Vagina (tissue), 2 donors: ENCODE results near the gene XPA.

ENCODE experiments used
- CTCF ChIP-seq, 3 experiments: fragments of 450-650 bp in 2 of 3; fragments of 200-600 bp in 1 of 3; sonication (generic) in 1 of 3; IDR thresholded peaks; one replicate each; pipeline ENCODE4 v1.5.1; 2017 to 2019; ENCODE audit warnings: antibody characterized with exemption in 3 of 3, mild to moderate bottlenecking in 2 of 3, moderate library complexity in 2 of 3
- POLR2A ChIP-seq, 2 donors: fragments of 450-650 bp; IDR thresholded peaks; one replicate each; pipeline ENCODE4 v1.6.1; 2017; ENCODE audit warnings: antibody characterized with exemption in 2 of 2, mild to moderate bottlenecking in 2 of 2, moderate library complexity in 2 of 2
- POLR2AphosphoS5 ChIP-seq, 2 donors: sonication (generic); formaldehyde crosslinking; IDR thresholded peaks; one replicate each; pipeline ENCODE4 v1.9.0; 2017; ENCODE audit warnings: antibody characterized with exemption in 2 of 2, mild to moderate bottlenecking in 2 of 2, low read depth in 1 of 2; ENCODE audit not compliant: insufficient read depth in 1 of 2

- TF ChIP-seq CTCF (IDR thresholded peaks at IDR 0.05) (no peak), POLR2AphosphoS5 (IDR thresholded peaks at IDR 0.05; ENCODE audit: insufficient read depth in 1 of 2, low read depth in 1 of 2) (no peak), POLR2A (IDR thresholded peaks at IDR 0.05) (no peak)
Observed at GRCh38 chr9:97694769-97695168, 2.4 kb downstream of the XPA start.
